Left ventricle myocardium inferior (tissue), 1 donor: ENCODE data around the gene CCAR1. TPM values are rescaled to one million over a fixed set of nuclear protein-coding genes. Genes with fewer than 3 reads are reported as not detected.

Experiments used
- DNase-seq: peaks from one replicate; pipeline ENCODE4 v3.0.0-alpha.2; 2020
- H3K27ac ChIP-seq: fragments of 200-600 bp; replicated peaks from 2 replicates; pipeline ENCODE4 v1.8.0; 2021
- H3K27me3 ChIP-seq: fragments of 200-600 bp; 2 replicates; pipeline ENCODE4 v1.8.0; 2021; ENCODE audit warnings: low read depth
- H3K36me3 ChIP-seq: fragments of 200-600 bp; 2 replicates; pipeline ENCODE4 v1.8.0; 2021
- H3K4me1 ChIP-seq: fragments of 200-600 bp; 2 replicates; pipeline ENCODE4 v1.8.0; 2021
- H3K4me3 ChIP-seq: fragments of 200-600 bp; 2 replicates; pipeline ENCODE4 v1.8.0; 2021; ENCODE audit warnings: mild to moderate bottlenecking, moderate library complexity
- H3K9me3 ChIP-seq: fragments of 200-600 bp; replicated peaks from 2 replicates; pipeline ENCODE4 v1.8.0; 2021
- CTCF ChIP-seq: fragments of 200-600 bp; IDR thresholded peaks from 2 replicates; pipeline ENCODE4 v1.8.0; 2021; ENCODE audit warnings: antibody characterized with exemption, mild to moderate bottlenecking, borderline replicate concordance
- intact Hi-C: fragments of 100-400 bp; cut with micrococcal nuclease; formaldehyde crosslinking; loops from one replicate; pipeline ENCODE4 v1.11.0; 2022
- total RNA-seq: library from RNA; stranded (reverse); fragmentation: NEBNext Ultra II Directional; extraction: Animal tissue kit (Norgen Biotek cat#: 25700); gene quantifications from one replicate; pipeline ENCODE4 v1.2.1, GENCODE V29; 2021
- donor health status: DM: no; HTN: yes; CAD: no; lungs with severe emphysema.

CCAR1 gene
- total RNA-seq, 1 donor from 2014 or later, result 27.5 TPM

DNA sequence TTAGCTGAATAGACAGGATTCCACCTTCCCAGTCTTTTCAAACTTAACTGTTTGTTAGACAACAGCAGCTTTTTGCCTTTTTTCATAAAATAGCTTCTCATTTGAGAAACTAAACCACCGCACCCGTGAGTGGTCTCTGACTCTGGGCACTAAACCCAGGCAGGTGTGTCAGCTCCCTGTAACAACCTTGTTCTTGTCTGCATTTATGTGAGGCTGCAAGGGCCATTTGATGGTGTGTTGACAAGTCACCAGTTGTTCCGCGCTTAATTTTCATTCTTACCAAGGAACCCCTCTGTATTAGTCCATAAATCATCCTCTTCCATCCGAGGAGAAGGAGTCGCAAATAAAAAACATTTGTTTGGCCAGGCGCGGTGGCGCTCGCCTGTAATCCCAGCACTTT lies 107.8 kb downstream of the CCAR1 start:
- no peak for TF ChIP-seq CTCF
- DNase-seq, result no peak
- H3K27ac ChIP-seq, result no peak overlapping the region
- no peaks in the 10 kb centered on the region for H3K36me3 ChIP-seq
- no peaks in the 10 kb centered on the region for H3K9me3 ChIP-seq
- peaks cover 11% of the 10 kb centered on the region for H3K4me1 ChIP-seq
- peaks cover 39% of the 10 kb centered on the region for H3K27me3 ChIP-seq
- intact Hi-C loops, result no loop called here
- no peak overlapping the region for H3K4me3 ChIP-seq

DNA sequence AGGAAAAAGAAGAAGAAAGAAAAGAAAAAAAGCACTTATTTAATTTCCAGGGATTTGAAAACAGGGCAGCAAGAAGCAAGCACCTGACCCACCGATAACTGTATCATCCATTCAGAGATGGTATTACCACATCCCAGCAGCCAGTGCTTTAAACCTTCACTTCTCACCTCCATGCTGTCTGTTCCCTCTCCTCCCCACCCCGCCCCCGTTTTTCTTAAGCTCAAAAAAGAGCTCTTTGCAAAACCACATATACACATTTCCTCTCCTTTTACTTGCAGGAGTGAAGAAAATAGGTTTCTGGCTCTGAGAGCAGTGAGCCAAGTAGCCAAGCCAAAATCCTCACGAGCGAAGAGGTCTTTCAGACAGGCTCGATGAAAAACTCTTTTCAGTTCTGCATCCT lies 108.5 kb downstream of the CCAR1 start:
- H3K27me3 ChIP-seq, result peaks cover 36% of the 10 kb centered on the region
- H3K4me1 ChIP-seq, result peaks cover 11% of the 10 kb centered on the region
- no peak overlapping the region for H3K4me3 ChIP-seq
- DNase-seq, result no peak
- H3K27ac ChIP-seq, result no peak overlapping the region
- intact Hi-C loops, result no loop called here
- TF ChIP-seq CTCF, result no peak
- H3K36me3 ChIP-seq, result no peaks in the 10 kb centered on the region
- no peaks in the 10 kb centered on the region for H3K9me3 ChIP-seq

DNA sequence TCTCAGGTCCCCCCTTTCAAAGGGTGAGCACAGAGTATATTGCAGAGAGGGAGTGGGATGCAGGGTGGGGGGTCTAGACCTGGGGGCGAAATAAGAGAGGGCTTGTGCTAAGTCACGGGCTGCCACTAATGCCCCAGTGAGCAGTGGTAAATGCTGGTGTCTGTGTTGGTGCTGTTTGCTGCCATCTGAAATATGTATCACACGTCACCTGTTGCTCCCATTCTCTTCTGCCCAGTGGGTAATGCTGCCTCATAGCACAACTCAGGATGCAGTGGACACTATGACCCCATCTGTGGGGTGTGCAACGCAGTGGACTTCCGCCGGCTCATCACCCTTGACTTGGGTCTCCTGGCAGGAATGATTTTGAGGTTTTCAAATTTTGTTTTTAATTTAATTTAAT lies 108.9 kb downstream of the CCAR1 start:
- intact Hi-C loops, result no loop called here

GRCh38 chr10:68831961-68832455 lies 111.0 kb downstream of the CCAR1 start:
- Histone ChIP-seq H3K36me3 (no peaks in the 10 kb centered on the region), H3K4me1 (peaks cover 6% of the 10 kb centered on the region), H3K4me3 (no peak overlapping the region), H3K27me3 (peaks cover 11% of the 10 kb centered on the region), H3K27ac (no peak overlapping the region), H3K9me3 (no peaks in the 10 kb centered on the region)
- intact Hi-C loops, result no loop called here
- no peak for DNase-seq
- TF ChIP-seq CTCF, result no peak

More for the DNA sequence above, 108.9 kb downstream of the CCAR1 start:
- no peak for DNase-seq
- Histone ChIP-seq H3K36me3 (no peaks in the 10 kb centered on the region), H3K4me3 (no peak overlapping the region), H3K27me3 (peaks cover 32% of the 10 kb centered on the region), H3K9me3 (no peaks in the 10 kb centered on the region), H3K4me1 (peaks cover 11% of the 10 kb centered on the region), H3K27ac (no peak overlapping the region)
- TF ChIP-seq CTCF, result no peak

DNA sequence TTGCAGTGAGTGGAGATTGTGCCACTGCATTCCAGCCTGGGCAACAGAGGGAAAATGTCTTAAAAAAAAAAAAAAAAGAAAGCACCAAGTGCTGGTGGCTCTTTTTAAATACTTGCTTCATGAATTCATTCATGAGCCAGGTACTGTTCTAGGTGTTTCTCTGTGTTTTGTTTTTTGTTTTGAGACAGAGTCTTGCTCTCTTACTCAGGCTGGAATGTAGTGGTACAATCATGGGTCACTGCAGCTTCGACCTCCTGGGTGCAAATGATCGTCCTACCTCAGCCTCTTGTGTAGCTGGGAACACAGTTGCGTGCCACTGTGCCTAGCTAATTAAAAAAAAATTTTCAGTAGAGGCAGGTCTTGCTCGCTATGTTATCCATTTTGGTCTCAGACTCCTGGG lies 111.6 kb downstream of the CCAR1 start:
- no peaks in the 10 kb centered on the region for H3K9me3 ChIP-seq
- H3K4me1 ChIP-seq, result peaks cover 4% of the 10 kb centered on the region
- intact Hi-C loops, result no loop called here
- H3K27me3 ChIP-seq, result peaks cover 9% of the 10 kb centered on the region
- H3K4me3 ChIP-seq, result no peak overlapping the region
- H3K36me3 ChIP-seq, result no peaks in the 10 kb centered on the region
- DNase-seq, result no peak
- no peak for TF ChIP-seq CTCF
- H3K27ac ChIP-seq, result no peak overlapping the region
